ENCODE data around the gene RTRAF.

The RTRAF gene

DNA sequence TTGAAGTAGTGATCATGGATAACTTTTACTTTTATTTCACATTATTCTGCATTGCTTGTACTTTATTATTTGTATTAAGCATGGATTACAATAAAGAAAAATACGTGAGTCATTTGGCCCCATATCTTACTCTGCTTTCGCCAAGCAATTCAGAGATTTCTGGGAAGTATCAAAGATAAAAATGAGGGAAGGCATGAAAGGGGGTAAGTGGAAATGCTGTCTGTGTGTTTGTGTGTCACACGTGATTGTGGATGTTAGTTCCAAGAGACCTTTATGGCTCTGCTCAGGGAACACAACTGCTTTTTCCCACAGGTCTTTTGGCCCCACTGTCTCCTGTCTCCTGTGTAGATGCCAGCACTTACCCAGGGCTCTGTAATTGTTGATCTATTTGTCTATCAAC lies 69.0 kb downstream of the RTRAF start:
- no peak overlapping the region for H3K9ac ChIP-seq
- H3K4me3 ChIP-seq (IDR thresholded peaks at IDR 0.05; ENCODE audit: insufficient read depth, low read depth, low read length) = no peak overlapping the region
- H3K27me3 ChIP-seq (ENCODE audit: insufficient read depth, low read depth) = no peaks in the 10 kb centered on the region
- H3K79me2 ChIP-seq (ENCODE audit: insufficient read depth, low read depth) = no peaks in the 10 kb centered on the region
- no peaks in the 10 kb centered on the region for H3K36me3 ChIP-seq (ENCODE audit: insufficient read depth)
- TF ChIP-seq, protein P1, sequence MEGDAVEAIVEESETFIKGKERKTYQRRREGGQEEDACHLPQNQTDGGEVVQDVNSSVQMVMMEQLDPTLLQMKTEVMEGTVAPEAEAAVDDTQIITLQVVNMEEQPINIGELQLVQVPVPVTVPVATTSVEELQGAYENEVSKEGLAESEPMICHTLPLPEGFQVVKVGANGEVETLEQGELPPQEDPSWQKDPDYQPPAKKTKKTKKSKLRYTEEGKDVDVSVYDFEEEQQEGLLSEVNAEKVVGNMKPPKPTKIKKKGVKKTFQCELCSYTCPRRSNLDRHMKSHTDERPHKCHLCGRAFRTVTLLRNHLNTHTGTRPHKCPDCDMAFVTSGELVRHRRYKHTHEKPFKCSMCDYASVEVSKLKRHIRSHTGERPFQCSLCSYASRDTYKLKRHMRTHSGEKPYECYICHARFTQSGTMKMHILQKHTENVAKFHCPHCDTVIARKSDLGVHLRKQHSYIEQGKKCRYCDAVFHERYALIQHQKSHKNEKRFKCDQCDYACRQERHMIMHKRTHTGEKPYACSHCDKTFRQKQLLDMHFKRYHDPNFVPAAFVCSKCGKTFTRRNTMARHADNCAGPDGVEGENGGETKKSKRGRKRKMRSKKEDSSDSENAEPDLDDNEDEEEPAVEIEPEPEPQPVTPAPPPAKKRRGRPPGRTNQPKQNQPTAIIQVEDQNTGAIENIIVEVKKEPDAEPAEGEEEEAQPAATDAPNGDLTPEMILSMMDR (conservative IDR thresholded peaks at IDR 0.05; ENCODE audit: low read depth, low read length) = no peak
- no peaks in the 10 kb centered on the region for H3K4me1 ChIP-seq (ENCODE audit: low read depth, poor library complexity, severe bottlenecking)
- H2AFZ ChIP-seq (ENCODE audit: low read depth) = no peak overlapping the region
- H4K20me1 ChIP-seq (ENCODE audit: insufficient read depth) = no peaks in the 10 kb centered on the region
- no peak overlapping the region for H3K27ac ChIP-seq
- H3K4me2 ChIP-seq = no peak overlapping the region

- no peaks in the 10 kb centered on the region for H3K4me1 ChIP-seq (ENCODE audit: low read depth, poor library complexity, severe bottlenecking)
- no peaks in the 10 kb centered on the region for H3K27me3 ChIP-seq (ENCODE audit: insufficient read depth, low read depth)
- H3K27ac ChIP-seq = no peak overlapping the region
- no peaks in the 10 kb centered on the region for H3K79me2 ChIP-seq (ENCODE audit: insufficient read depth, low read depth)
- H3K4me2 ChIP-seq = no peak overlapping the region
- H4K20me1 ChIP-seq (ENCODE audit: insufficient read depth) = no peaks in the 10 kb centered on the region
- TF ChIP-seq, protein P1 (conservative IDR thresholded peaks at IDR 0.05; ENCODE audit: low read depth, low read length) = no peak
- no peaks in the 10 kb centered on the region for H3K36me3 ChIP-seq (ENCODE audit: insufficient read depth)
- H2AFZ ChIP-seq (ENCODE audit: low read depth) = no peak overlapping the region
- H3K9ac ChIP-seq = no peak overlapping the region
- H3K4me3 ChIP-seq (IDR thresholded peaks at IDR 0.05; ENCODE audit: insufficient read depth, low read depth, low read length) = no peak overlapping the region
These were observed 70.3 kb downstream of the RTRAF start for GRCh38 chr14:52059649-52060048.

GRCh38 chr14:52060080-52060479 lies 70.7 kb downstream of the RTRAF start:
- Histone ChIP-seq H3K4me2 (no peak overlapping the region), H3K27me3 (ENCODE audit: insufficient read depth, low read depth) (no peaks in the 10 kb centered on the region), H3K79me2 (ENCODE audit: insufficient read depth, low read depth) (no peaks in the 10 kb centered on the region), H3K36me3 (ENCODE audit: insufficient read depth) (no peaks in the 10 kb centered on the region), H3K27ac (no peak overlapping the region), H2AFZ (ENCODE audit: low read depth) (no peak overlapping the region), H3K9ac (no peak overlapping the region), H4K20me1 (ENCODE audit: insufficient read depth) (no peaks in the 10 kb centered on the region), H3K4me1 (ENCODE audit: low read depth, poor library complexity, severe bottlenecking) (no peaks in the 10 kb centered on the region), H3K4me3 (IDR thresholded peaks at IDR 0.05; ENCODE audit: insufficient read depth, low read depth, low read length) (no peak overlapping the region)
- TF ChIP-seq, protein P1 (conservative IDR thresholded peaks at IDR 0.05; ENCODE audit: low read depth, low read length) = no peak

Measured in KMS-11 (cell line).